SK-N-MC (cell line): Measurements from ENCODE around the gene ADAMTSL3.

Experiments used
- EZH2 ChIP-seq: fragments of 200-600 bp; sonication (generic); IDR thresholded peaks from one replicate; pipeline ENCODE4 v1.6.1; 2017; ENCODE audit warnings: antibody characterized with exemption
- FOXP2 ChIP-seq: optimal IDR thresholded peaks from 2 replicates; pipeline ENCODE3; 2011; ENCODE audit warnings: mild to moderate bottlenecking, moderate library complexity; ENCODE audit not compliant: insufficient read depth; ENCODE audit errors: extremely low read length, control extremely low read depth
- POLR2AphosphoS5 ChIP-seq: IDR thresholded peaks from 2 replicates; pipeline ENCODE4 v1.6.1; 2012; ENCODE audit warnings: mild to moderate bottlenecking, low read depth, low read length, borderline replicate concordance

GRCh38 chr15:83850015-83850414 lies 196.1 kb downstream of the ADAMTSL3 start:
- TF ChIP-seq POLR2AphosphoS5 (no peak), EZH2 (no peak), FOXP2 (no peak)
